Hepatocyte (in vitro differentiated cells): ENCODE measurements around the gene ZNF84.

Experiments
- CTCF ChIP-seq: fragments of 200-600 bp; sonication (generic); IDR thresholded peaks from 2 replicates; pipeline ENCODE4 v1.5.1; 2016; ENCODE audit warnings: antibody characterized with exemption, mild to moderate bottlenecking; ENCODE audit not compliant: poor library complexity
- EZH2 ChIP-seq: fragments of 200-600 bp; sonication (generic); IDR thresholded peaks from 2 replicates; pipeline ENCODE4 v1.6.1; 2016; ENCODE audit warnings: antibody characterized with exemption, mild to moderate bottlenecking, borderline replicate concordance

- no peak for TF ChIP-seq CTCF
- no peak for TF ChIP-seq EZH2
These were observed 43.3 kb downstream of the ZNF84 start, which contains the start of gene ZNF140 for GRCh38 chr12:133080368-133081158.
